K562 (cell line): ENCODE measurements around the gene DCAF7. TPM values are rescaled to one million over a fixed set of nuclear protein-coding genes. Genes with fewer than 3 reads are reported as not detected.

Experiments
- ATAC-seq: fragments of 200-7000 bp; cut with Tn5 transposase; 3 replicates; pipeline ENCODE4 v1.9.1; 2020; ENCODE audit warnings: moderate library complexity
- BruUV-seq: library from RNA; stranded (reverse); fragments of 400-500 nt; replicated peaks from 2 replicates; lab custom pipeline; 2021; lab: Mats Ljungman, UMichigan
- CTCF ChIA-PET: fragments of 300-600 bp; formaldehyde crosslinking; extraction: SDS; loops from one replicate; lab custom pipeline; 2021; ENCODE audit warnings: low intra/inter-chr PET ratio; lab: Yijun Ruan, JAX
- POLR2A ChIA-PET: fragments of 300-600, 350-650 bp; sonication (Branson Sonifier 250); formaldehyde crosslinking; extraction: SDS; loops from one replicate; lab custom pipeline; 2021; ENCODE audit warnings: antibody characterized with exemption, inconsistent platforms; lab: Yijun Ruan, JAX
- DNase-seq, 4 experiments: peaks; one replicate each; pipeline versions ENCODE4 v3.0.0 to v3.0.0-alpha.2; 2011 to 2018; ENCODE audit warnings: low spot score in 3 of 4, mixed read lengths in 3 of 4; ENCODE audit errors: extremely low read depth in 1 of 4
- FAIRE-seq: peaks from 2 replicates; lab custom pipeline; 2011; peaks lifted over from hg19 to GRCh38; lab: Jason Lieb, UNC
- H2AFZ ChIP-seq: 2 replicates; pipeline ENCODE4 v1.6.0; 2011; ENCODE audit warnings: low read depth, low read length, control low read depth, inconsistent platforms
- H3K27ac ChIP-seq: fragments of 200-600 bp; 3 replicates; pipeline ENCODE4 v1.8.0; 2011; ENCODE audit warnings: low read depth, mild to moderate bottlenecking, control low read depth, inconsistent platforms, low read length, moderate library complexity, mixed read lengths; ENCODE audit errors: extremely low read depth
- H3K27me3 ChIP-seq, 2 experiments: fragments of 300-600 bp in 1 of 2; 2 replicates in 1 of 2; 3 replicates in 1 of 2; pipeline versions ENCODE4 v1.6.0 to v1.8.0; 2011; ENCODE audit warnings: inconsistent platforms in 2 of 2, low read length in 2 of 2, mild to moderate bottlenecking in 1 of 2, mixed read lengths in 1 of 2, moderate library complexity in 1 of 2; ENCODE audit not compliant: control insufficient read depth in 2 of 2, insufficient read depth in 2 of 2
- H3K36me3 ChIP-seq: fragments of 300-600 bp; 3 replicates; pipeline ENCODE4 v1.8.0; 2011; ENCODE audit warnings: mild to moderate bottlenecking, low read length, inconsistent platforms; ENCODE audit not compliant: control insufficient read depth, insufficient read depth
- H3K4me1 ChIP-seq, 2 experiments: fragments of 200-600 bp in 1 of 2; replicated peaks in 1 of 2; 2 replicates in 1 of 2; 3 replicates in 1 of 2; pipeline versions ENCODE4 v1.5.1 to v1.8.0; 2011; ENCODE audit warnings: inconsistent platforms in 2 of 2, low read length in 2 of 2, mild to moderate bottlenecking in 1 of 2, mixed read lengths in 1 of 2, moderate library complexity in 1 of 2; ENCODE audit not compliant: control insufficient read depth in 2 of 2, insufficient read depth in 2 of 2
- H3K4me2 ChIP-seq: 2 replicates; pipeline ENCODE4 v1.6.1; 2011; ENCODE audit warnings: low read length, control low read depth, inconsistent platforms, mixed read lengths; ENCODE audit not compliant: insufficient read depth
- H3K4me3 ChIP-seq: fragments of 200-600 bp; sonication (generic), shearing (Covaris generic); 2 replicates; pipeline ENCODE4 v1.5.1; 2016; ENCODE audit warnings: control low read depth, inconsistent platforms
- H3K79me2 ChIP-seq: fragments of 200-600 bp; 3 replicates; pipeline ENCODE4 v1.8.0; 2011; ENCODE audit warnings: low read length, inconsistent platforms; ENCODE audit not compliant: control insufficient read depth, insufficient read depth
- H3K9ac ChIP-seq, 2 experiments: 2 replicates each; pipeline versions ENCODE4 v1.6.0 to v1.6.1; 2011; ENCODE audit warnings: low read depth in 2 of 2, low read length in 2 of 2, control low read depth in 1 of 2, inconsistent platforms in 1 of 2, mild to moderate bottlenecking in 1 of 2, mixed read lengths in 1 of 2; ENCODE audit not compliant: insufficient read depth in 1 of 2
- H3K9me1 ChIP-seq: one replicate; pipeline ENCODE4 v1.6.0; 2011; ENCODE audit warnings: inconsistent platforms, mild to moderate bottlenecking, low read length, moderate library complexity; ENCODE audit not compliant: control insufficient read depth, insufficient read depth
- H3K9me3 ChIP-seq: replicated peaks from 2 replicates; pipeline ENCODE4 v1.5.1; 2011; ENCODE audit warnings: low read depth, low read length, inconsistent platforms; ENCODE audit not compliant: control insufficient read depth, insufficient read depth
- H4K20me1 ChIP-seq: replicated peaks from 2 replicates; pipeline ENCODE4 v1.6.1; 2011; ENCODE audit warnings: low read length, inconsistent platforms, mixed read lengths; ENCODE audit not compliant: control insufficient read depth, insufficient read depth
- CBX1 ChIP-seq: sonication (generic); IDR thresholded peaks from 2 replicates; pipeline ENCODE4 v1.6.1; 2016; ENCODE audit warnings: antibody characterized with exemption, low read depth, mild to moderate bottlenecking
- CHD1 ChIP-seq: fragments of 200-600 bp; sonication (generic); IDR thresholded peaks from one replicate; pipeline ENCODE4 v1.6.1; 2012; ENCODE audit warnings: mild to moderate bottlenecking, moderate library complexity, low read length, inconsistent platforms
- HIVEP1 ChIP-seq: fragments of 250-450 bp; sonication (Bioruptor Pico); IDR thresholded peaks from 2 replicates; pipeline ENCODE4 v1.4.0; 2020; ENCODE audit warnings: mild to moderate bottlenecking
- HOXB6 ChIP-seq: fragments of 250-450 bp; sonication (Bioruptor Pico); IDR thresholded peaks from 2 replicates; pipeline ENCODE4 v1.5.1; 2022; ENCODE audit warnings: mild to moderate bottlenecking, borderline replicate concordance
- MTA3 ChIP-seq: fragments of 450-650 bp; formaldehyde crosslinking; IDR thresholded peaks from 2 replicates; pipeline ENCODE4 v1.6.1; 2017; ENCODE audit warnings: mild to moderate bottlenecking, borderline replicate concordance
- RERE ChIP-seq: sonication (generic); formaldehyde crosslinking; IDR thresholded peaks from 2 replicates; pipeline ENCODE4 v1.8.0; 2023; ENCODE audit warnings: missing genetic modification reagents, mild to moderate bottlenecking, borderline replicate concordance
- SUPT5H ChIP-seq: fragments of 450-650 bp; IDR thresholded peaks from 2 replicates; pipeline ENCODE4 v1.6.1; 2016
- ZFP36 ChIP-seq: fragments of 150-350 bp; IDR thresholded peaks from 2 replicates; pipeline ENCODE4 v1.6.1; 2018; ENCODE audit warnings: low read length, low read depth; ENCODE audit not compliant: partially characterized antibody
- ZNF174 ChIP-seq: fragments of 250-450 bp; sonication (Bioruptor Pico); IDR thresholded peaks from 2 replicates; pipeline ENCODE4 v1.4.0; 2020; ENCODE audit warnings: mild to moderate bottlenecking
- ZNF324 ChIP-seq: fragments of 250-450 bp; sonication (Bioruptor Pico); IDR thresholded peaks from 2 replicates; pipeline ENCODE4 v1.4.0; 2020; ENCODE audit warnings: mild to moderate bottlenecking
- ZNF41 ChIP-seq: fragments of 250-450 bp; sonication (Bioruptor Pico); conservative IDR thresholded peaks from 2 replicates; pipeline ENCODE4 v1.4.0; 2020; ENCODE audit warnings: mild to moderate bottlenecking
- ZNF780A ChIP-seq: fragments of 250-450 bp; sonication (Bioruptor Pico); IDR thresholded peaks from 2 replicates; pipeline ENCODE4 v1.5.0; 2021; ENCODE audit warnings: mild to moderate bottlenecking
- WGBS: fragments of 100-300 bp; shearing (Covaris generic); methylation state at CpG from one replicate; pipeline ENCODE4 v1.1.6; 2016; ENCODE audit warnings: low coverage, mixed read lengths; ENCODE audit not compliant: insufficient coverage; ENCODE audit errors: missing lambda C conversion rate; 5-methylcytosine and 5-hydroxymethylcytosine counted together
- in situ Hi-C: fragments of 300-500 bp; cut with MboI; formaldehyde crosslinking; loops from 4 replicates; pipeline ENCODE4 v1.15.0; 2018; ENCODE audit warnings: inconsistent platforms, mixed read lengths
- intact Hi-C: fragments of 100-400 bp; cut with micrococcal nuclease; formaldehyde crosslinking; loops from 2 replicates; pipeline ENCODE4 v1.14.2; 2022
- polyA plus RNA-seq, 8 experiments: library from polyadenylated mRNA; depleted of rRNA in 4 of 8; stranded (reverse) in 5 of 8; unstranded in 3 of 8; fragments of >200 nt; fragmentation: Nextera tagmentation in 2 of 8; fragmentation: Illumina TruSeq in 1 of 8; extraction: Ambion mirVana in 2 of 8; extraction: Trizol in 1 of 8; gene quantifications; 2 replicates each; pipeline versions ENCODE4 v1.2.1 to v1.2.3, GENCODE V29; 2011 to 2014; ENCODE audit warnings: inconsistent platforms in 1 of 8, missing spikeins in 1 of 8
- total RNA-seq, 7 experiments: library from RNA; depleted of rRNA in 6 of 7; stranded (reverse); fragments of >200 nt in 6 of 7; fragmentation: Illumina TruSeq in 2 of 7; extraction: Trizol in 2 of 7; gene quantifications; 2 replicates each; pipeline versions ENCODE4 v1.2.1 to v1.2.3, GENCODE V29; 2011 to 2021; ENCODE audit warnings: low replicate concordance in 1 of 7

The DCAF7 gene
- total and polyA plus RNA-seq, 9 of the 15 experiments (the other 6 are each of a cell fraction or from before 2014, with no cell fraction given), result 30.8 to 123 (median 40.2) TPM

- CTCF ChIA-PET, result interaction anchor here (0.5 to 2.5 kb wide), 3 partner anchors 16 to 186 kb away, joined by 3 to 36 read pairs (median 3); no protein-coding TSS in a partner anchor
- no peak overlapping the region for H3K4me2 ChIP-seq
- FAIRE-seq, result no peak
- no peak for DNase-seq
- no peaks in the 10 kb centered on the region for H3K27me3 ChIP-seq
- 77% methylated on average over 3 of the region's 3 CpGs for WGBS
- intact Hi-C loops (loop anchor here (5.0 kb wide), 2 partner anchors 129 to 529 kb away; no protein-coding TSS in a partner anchor), in situ Hi-C loops (no loop called here)
- TF ChIP-seq CHD1, result no peak
- 0 out of 2 replicates have a peak, but pooled peaks have one; percentile 10 for TF ChIP-seq SUPT5H
- TF ChIP-seq, all 486 proteins: peak for 1
- Histone ChIP-seq H3K4me3 (no peak overlapping the region), H3K27ac (no peak overlapping the region), H3K9ac (no peak overlapping the region), H3K79me2 (no peaks in the 10 kb centered on the region), H3K9me3 (no peaks in the 10 kb centered on the region), H2AFZ (no peak overlapping the region), H3K36me3 (peaks cover 30% of the 10 kb centered on the region), H3K9me1 (no peaks in the 10 kb centered on the region), H4K20me1 (no peaks in the 10 kb centered on the region), H3K4me1 (no peaks in the 10 kb centered on the region)
- POLR2A ChIA-PET, result interaction anchor here (0.6 to 3.4 kb wide), 7 partner anchors 9 to 205 kb away, joined by 3 to 14 read pairs (median 6); partner anchors contain the start of genes MAP3K3 and TACO1
- BruUV-seq, result no TSS peak
- ATAC-seq, result no peak
Observed at GRCh38 chr17:63611354-63611753, 61.1 kb downstream of the DCAF7 start.

- no peak overlapping the region for H3K4me2 ChIP-seq
- H3K27me3 ChIP-seq, result no peaks in the 10 kb centered on the region
- no peak overlapping the region for H3K27ac ChIP-seq
- in situ Hi-C loops (no loop called here), intact Hi-C loops (loop anchor here (5.0 kb wide), 2 partner anchors 131 to 531 kb away; no protein-coding TSS in a partner anchor)
- H2AFZ ChIP-seq, result no peak overlapping the region
- 54% methylated on average over 2 of the region's 2 CpGs for WGBS
- ChIA-PET CTCF (no interaction called here), POLR2A (interaction anchor here (0.7 to 3.4 kb wide), 3 partner anchors 8 to 20 kb away, joined by 3 to 14 read pairs (median 5); partner anchors contain the start of gene MAP3K3)
- H3K4me3 ChIP-seq, result no peak overlapping the region
- FAIRE-seq (no peak), ATAC-seq (no peak), DNase-seq (no peak)
- no TSS peak for BruUV-seq
- no peaks in the 10 kb centered on the region for H4K20me1 ChIP-seq
- H3K9ac ChIP-seq, result no peak overlapping the region
- H3K9me3 ChIP-seq, result no peaks in the 10 kb centered on the region
- peaks cover 7% of the 10 kb centered on the region; the same call in 2 of the 3 replicates for H3K36me3 ChIP-seq
- H3K79me2 ChIP-seq, result no peaks in the 10 kb centered on the region
- no peaks in the 10 kb centered on the region for H3K9me1 ChIP-seq
- H3K4me1 ChIP-seq, result no peaks in the 10 kb centered on the region
- no peak for TF ChIP-seq ZNF174 (CRISPR knock-in tag)
- no peak for TF ChIP-seq CBX1
- TF ChIP-seq ZNF324 (CRISPR knock-in tag), result no peak
- TF ChIP-seq HOXB6 (CRISPR knock-in tag), result no peak
- no peak for TF ChIP-seq HIVEP1 (CRISPR knock-in tag)
- TF ChIP-seq ZFP36, result no peak
- TF ChIP-seq MTA3, result no peak
- no peak for TF ChIP-seq ZNF41
- no peak for TF ChIP-seq ZNF780A (CRISPR knock-in tag)
- no peak for TF ChIP-seq RERE
Observed at GRCh38 chr17:63613663-63614062, 63.4 kb downstream of the DCAF7 start.
